BLaER1 treated with 17β-estradiol and CSF1 and Interleukin-3, amounts not matched to agents 10 nM and 100 nM (cell line): ENCODE measurements around the gene IFNA16.
"Not testable (repeated sequence)": the region's sequence is repeated elsewhere in the genome, so short reads cannot be mapped to it uniquely, and the experiment has no call there.

Experiments
- H3K27ac ChIP-seq, 11 experiments: shearing (Covaris generic); formaldehyde crosslinking; 2 replicates each; pipeline ENCODE4 v1.8.1; 2022
- H3K27me3 ChIP-seq, 11 experiments: shearing (Covaris generic); formaldehyde crosslinking; 2 replicates each; pipeline ENCODE4 v1.8.1; 2022
- H3K36me3 ChIP-seq, 11 experiments: shearing (Covaris generic); formaldehyde crosslinking; 2 replicates each; pipeline ENCODE4 v1.8.1; 2022
- H3K4me1 ChIP-seq, 10 experiments: shearing (Covaris generic); formaldehyde crosslinking; 2 replicates each; pipeline ENCODE4 v1.8.1; 2022
- H3K4me2 ChIP-seq, 11 experiments: shearing (Covaris generic); formaldehyde crosslinking; 2 replicates each; pipeline ENCODE4 v1.8.1; 2022
- H3K4me3 ChIP-seq, 10 experiments: shearing (Covaris generic); formaldehyde crosslinking; 2 replicates each; pipeline ENCODE4 v1.8.1; 2022
- H3K9ac ChIP-seq, 11 experiments: shearing (Covaris generic); formaldehyde crosslinking; 2 replicates each; pipeline ENCODE4 v1.8.1; 2022
- H3K9me3 ChIP-seq, 11 experiments: shearing (Covaris generic); formaldehyde crosslinking; replicated peaks in 1 of 11; 2 replicates each; pipeline ENCODE4 v1.8.1; 2022
- H4K20me1 ChIP-seq, 11 experiments: shearing (Covaris generic); formaldehyde crosslinking; 2 replicates each; pipeline ENCODE4 v1.8.1; 2022
- Cebpa-rat ChIP-seq, 11 experiments: shearing (Covaris generic); IDR thresholded peaks; 2 replicates each; pipeline ENCODE4 v1.8.1; 2022

The IFNA16 gene

DNA sequence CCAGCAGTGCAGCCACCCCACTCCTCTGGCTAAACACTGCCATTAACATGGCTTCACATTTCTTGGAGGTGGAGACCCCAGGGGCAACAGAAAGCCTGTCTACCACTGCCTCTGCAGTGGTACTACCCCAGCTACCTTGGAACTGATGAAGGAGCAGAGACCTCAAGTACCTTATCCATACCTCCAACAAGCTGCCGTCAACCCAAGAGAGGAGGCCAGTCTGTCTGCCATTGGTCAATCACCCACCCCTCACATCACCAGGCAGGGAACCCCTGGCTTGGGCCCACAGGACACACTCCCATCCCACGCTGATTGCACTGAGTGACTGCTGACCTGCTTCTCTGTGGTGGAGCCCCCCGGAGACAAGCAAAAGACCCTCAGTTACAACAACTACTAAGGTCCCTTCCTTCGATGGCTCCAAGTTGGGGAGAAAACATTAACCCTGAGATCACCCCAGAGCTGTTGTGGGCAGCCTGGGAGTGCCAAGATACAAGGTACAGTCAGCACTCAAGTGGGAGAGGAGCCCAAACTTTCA lies 17.1 kb upstream of the IFNA16 start:
- Histone ChIP-seq H3K36me3 (no peaks in the 10 kb centered on the region), H3K9me3 (no peaks in the 10 kb centered on the region), H3K27ac (no peak overlapping the region), H3K27me3 (peaks cover 0 to 2% (median 0%) of the 10 kb centered on the region in 11 experiments; a peak in 1 of 22 replicates), H3K4me3 (no peak overlapping the region), H3K4me2 (no peak overlapping the region), H3K9ac (no peak overlapping the region), H3K4me1 (peaks cover 0 to 15% (median 8%) of the 10 kb centered on the region in 10 experiments; a peak in 11 of 20 replicates), H4K20me1 (no peaks in the 10 kb centered on the region)
- no peak for TF ChIP-seq Cebpa-rat (IDR thresholded peaks at IDR 0.05)

DNA sequence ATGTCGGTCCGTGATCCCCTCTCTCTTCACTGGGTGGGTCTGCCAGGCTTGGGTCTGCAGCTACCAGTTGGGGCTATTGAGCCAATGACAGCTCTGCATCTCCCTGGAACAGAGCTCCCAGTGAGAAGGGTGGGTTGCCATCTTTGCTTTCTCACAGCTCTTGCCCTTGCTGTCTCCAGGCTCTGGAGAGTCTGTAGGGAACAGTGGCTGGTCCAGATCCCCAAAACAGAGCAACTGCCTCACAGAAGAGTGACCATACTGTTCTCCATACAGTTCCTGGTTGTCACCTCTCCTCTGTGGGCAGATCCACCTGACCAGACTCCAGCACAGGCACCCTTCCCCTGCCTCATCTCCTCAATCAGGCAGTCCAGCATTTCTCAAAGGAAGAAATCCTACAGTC lies 16.1 kb upstream of the IFNA16 start:
- H3K4me1 ChIP-seq, result peaks cover 0 to 15% (median 8%) of the 10 kb centered on the region in 10 experiments; a peak in 11 of 20 replicates
- no peaks in the 10 kb centered on the region for H3K9me3 ChIP-seq
- H3K36me3 ChIP-seq, result no peaks in the 10 kb centered on the region
- no peaks in the 10 kb centered on the region for H3K27me3 ChIP-seq
- H3K4me2 ChIP-seq, result no peak overlapping the region
- no peak overlapping the region for H3K4me3 ChIP-seq
- no peaks in the 10 kb centered on the region for H4K20me1 ChIP-seq
- no peak overlapping the region for H3K9ac ChIP-seq
- no peak for TF ChIP-seq Cebpa-rat (IDR thresholded peaks at IDR 0.05)
- no peak overlapping the region for H3K27ac ChIP-seq

DNA sequence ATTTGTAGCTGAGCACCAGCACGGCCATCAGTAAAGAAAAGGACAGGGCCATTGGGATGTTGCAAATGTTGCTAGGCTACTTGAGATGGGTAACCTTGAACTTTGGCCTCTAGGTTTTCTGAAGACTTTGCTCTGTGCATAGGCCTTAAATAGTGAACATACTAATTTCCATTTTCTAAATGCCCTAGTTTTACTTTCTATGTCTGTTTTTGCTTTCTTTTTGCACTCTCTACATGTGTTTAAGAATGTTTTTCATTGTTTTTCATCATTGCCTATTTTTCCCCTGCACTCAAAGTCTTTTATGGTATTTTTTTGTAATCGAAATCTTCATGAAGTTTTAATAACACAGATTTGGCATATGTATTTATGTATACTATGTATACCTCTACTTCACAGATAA lies 11.0 kb upstream of the IFNA16 start, which contains the start of gene IFNA17:
Gene IFNA17, minus strand, starts transcription at position 101 of the 400 bp plus-strand sequence. Its CDS starts 49 bp downstream, at position 52.
- Histone ChIP-seq H3K27me3 (no peaks in the 10 kb centered on the region), H3K36me3 (no peaks in the 10 kb centered on the region), H3K9ac (no peak within 1 kb of the TSS), H3K9me3 (no peaks in the 10 kb centered on the region), H3K4me3 (no peak within 1 kb of the TSS), H3K4me1 (no peaks in the 10 kb centered on the region), H3K27ac (no peak within 1 kb of the TSS), H3K4me2 (no peak within 1 kb of the TSS), H4K20me1 (no peaks in the 10 kb centered on the region)
- TF ChIP-seq Cebpa-rat (IDR thresholded peaks at IDR 0.05), result no peak

DNA sequence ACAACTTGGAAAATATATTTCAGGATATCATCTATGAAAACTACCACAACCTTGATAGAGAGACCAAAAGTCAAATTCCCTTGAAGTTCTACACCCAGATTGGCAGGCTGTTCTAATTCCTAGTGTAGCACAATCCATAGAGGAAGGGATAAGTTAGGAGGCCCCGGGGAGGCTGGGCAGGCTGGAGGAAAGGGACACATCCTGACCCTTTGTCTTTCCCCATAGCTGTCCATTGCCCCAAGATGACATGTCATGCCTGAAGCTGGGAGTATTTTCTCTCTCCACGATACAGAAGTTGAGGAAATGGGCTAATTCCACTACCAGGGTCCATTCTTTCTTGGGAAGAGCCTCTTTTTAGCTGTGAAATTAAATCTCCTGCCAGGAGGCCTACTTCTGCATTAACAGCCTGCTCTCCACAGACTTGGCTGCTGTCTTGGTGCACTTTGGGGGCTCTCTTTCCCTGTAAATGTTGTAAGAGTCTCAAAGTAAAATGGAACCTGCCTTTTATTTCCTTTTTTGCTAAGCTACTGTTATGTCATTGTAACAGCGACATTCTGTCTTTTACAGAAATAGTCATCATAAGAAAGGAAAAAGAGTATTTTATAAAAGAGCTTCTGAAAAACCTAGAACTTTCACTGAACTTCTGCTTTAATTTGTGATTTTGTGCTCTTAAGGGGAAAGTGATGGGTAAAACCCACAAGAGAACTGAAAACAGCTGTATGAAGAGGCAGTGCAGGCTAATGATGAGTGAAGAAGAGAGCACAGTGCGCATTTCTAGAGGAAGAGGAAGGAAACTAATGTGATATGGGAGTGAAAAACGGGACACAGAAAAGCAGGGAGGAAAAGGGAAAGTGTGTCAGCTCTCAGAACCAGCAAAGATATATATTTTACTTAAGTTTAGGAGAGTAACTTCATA lies 3.4 kb downstream of the IFNA16 start:
- H3K27me3 ChIP-seq, H3K36me3 ChIP-seq, H3K9ac ChIP-seq, H3K4me3 ChIP-seq, H3K27ac ChIP-seq, H4K20me1 ChIP-seq, H3K9me3 ChIP-seq: not testable (repeated sequence)
- Histone ChIP-seq H3K4me2 (peak overlapping the region in 2 of 11 experiments; percentile 17 to 53; a peak in 3 of 22 replicates), H3K4me1 (peaks cover 0 to 11% (median 0%) of the 10 kb centered on the region in 10 experiments; a peak in 1 of 20 replicates)

DNA sequence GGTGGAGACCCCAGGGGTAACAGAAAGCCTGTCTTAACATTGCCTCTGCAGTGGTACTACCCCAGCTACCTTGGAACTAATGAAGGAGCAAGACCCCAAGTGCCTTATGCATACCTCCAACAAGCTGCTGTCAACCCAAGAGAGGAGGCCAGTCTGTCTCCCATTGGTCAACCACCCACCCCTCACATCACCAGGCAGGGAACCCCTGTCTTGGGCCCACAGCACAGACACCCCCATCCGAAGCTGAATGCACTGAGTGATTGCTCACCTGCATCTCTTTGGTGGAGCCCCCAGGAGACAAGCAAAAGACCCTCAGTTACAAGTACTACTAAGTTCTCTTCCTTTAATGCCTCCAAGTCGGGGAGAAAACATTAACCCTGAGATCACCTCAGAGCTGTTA lies 5.0 kb downstream of the IFNA16 start:
- H3K36me3 ChIP-seq, H3K27ac ChIP-seq, H3K4me3 ChIP-seq, H3K27me3 ChIP-seq, H3K4me2 ChIP-seq, H3K9me3 ChIP-seq, H3K9ac ChIP-seq, H4K20me1 ChIP-seq: not testable (repeated sequence)
- H3K4me1 ChIP-seq, result peaks cover 0 to 11% (median 0%) of the 10 kb centered on the region in 10 experiments; a peak in 1 of 20 replicates

DNA sequence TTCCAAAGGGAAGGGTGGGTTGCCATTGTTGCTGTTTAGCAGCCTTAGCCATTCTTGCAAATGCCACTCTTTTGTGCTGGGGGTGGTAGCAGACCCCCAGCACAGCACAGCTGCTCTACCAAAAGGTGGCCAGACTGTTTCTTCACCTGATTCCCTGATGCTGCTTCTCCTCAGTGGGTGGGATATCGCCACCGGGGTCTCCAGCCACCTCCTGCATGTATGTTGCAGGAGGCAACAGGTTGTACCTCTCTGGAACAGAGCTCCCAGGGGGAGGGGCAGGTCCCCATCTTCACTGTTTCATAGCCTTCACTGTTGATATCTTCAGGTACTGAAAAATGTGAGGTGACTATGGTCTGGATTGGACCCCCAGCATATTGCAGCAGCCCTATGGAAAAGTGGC lies 6.3 kb downstream of the IFNA16 start:
- H3K36me3 ChIP-seq, H3K27me3 ChIP-seq, H3K4me2 ChIP-seq, H3K27ac ChIP-seq, H3K9me3 ChIP-seq, H4K20me1 ChIP-seq, H3K9ac ChIP-seq, H3K4me3 ChIP-seq: not testable (repeated sequence)
- H3K4me1 ChIP-seq, result peaks cover 0 to 11% (median 0%) of the 10 kb centered on the region in 10 experiments; a peak in 1 of 20 replicates

DNA sequence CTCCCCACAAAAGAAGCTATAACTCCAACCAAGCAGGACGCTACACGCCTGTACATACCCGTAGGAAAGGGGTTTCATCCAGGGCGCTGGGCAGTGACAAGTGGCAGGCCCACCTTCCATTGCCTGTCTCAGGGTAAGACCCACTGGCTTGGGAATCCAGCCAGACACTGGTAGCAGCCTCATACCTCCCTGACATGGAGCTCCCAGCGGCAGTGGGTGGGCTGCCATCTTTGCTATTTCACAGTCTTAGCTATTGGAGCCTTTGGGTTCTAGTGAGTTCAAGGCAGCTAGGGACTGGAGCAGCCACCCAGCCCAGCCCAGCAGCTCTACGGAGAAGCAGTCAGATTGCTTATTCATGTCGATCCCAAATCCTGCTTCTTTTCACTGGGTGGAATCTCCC lies 6.8 kb downstream of the IFNA16 start:
- no peaks in the 10 kb centered on the region for H4K20me1 ChIP-seq
- H3K27ac ChIP-seq, result no peak overlapping the region
- H3K27me3 ChIP-seq, result no peaks in the 10 kb centered on the region
- no peaks in the 10 kb centered on the region for H3K9me3 ChIP-seq
- H3K36me3 ChIP-seq, result no peaks in the 10 kb centered on the region
- H3K4me1 ChIP-seq, result peaks cover 0 to 11% (median 0%) of the 10 kb centered on the region in 10 experiments; a peak in 1 of 20 replicates
- H3K9ac ChIP-seq, result no peak overlapping the region
- no peak overlapping the region for H3K4me3 ChIP-seq
- H3K4me2 ChIP-seq, result no peak overlapping the region
- no peak for TF ChIP-seq Cebpa-rat (IDR thresholded peaks at IDR 0.05)

DNA sequence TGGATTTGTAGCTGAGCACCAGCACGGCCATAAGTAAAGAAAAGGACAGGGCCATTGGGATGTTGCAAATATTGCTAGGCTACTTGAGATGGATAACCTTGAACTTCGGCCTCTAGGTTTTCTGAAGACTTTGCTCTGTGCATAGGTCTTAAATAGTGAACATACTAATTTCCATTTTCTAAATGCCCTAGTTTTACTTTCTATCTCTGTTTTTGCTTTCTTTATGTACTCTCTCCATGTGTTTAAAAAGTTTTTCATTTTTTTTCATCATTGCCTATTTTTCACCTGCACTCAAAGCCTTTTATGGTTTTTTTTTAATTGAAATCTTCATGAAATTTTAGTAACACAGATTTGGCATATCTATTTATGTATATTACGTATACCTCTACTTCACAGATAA lies 10.1 kb downstream of the IFNA16 start, which contains the start of gene IFNA10:
Gene IFNA10, minus strand, starts transcription at position 101 of the 400 bp plus-strand sequence. Its CDS starts 46 bp downstream, at position 55.
- H3K4me3 ChIP-seq, H3K27ac ChIP-seq, H3K9ac ChIP-seq, H3K4me2 ChIP-seq, H4K20me1 ChIP-seq, H3K27me3 ChIP-seq, H3K4me1 ChIP-seq, H3K36me3 ChIP-seq, H3K9me3 ChIP-seq: not testable (repeated sequence)

DNA sequence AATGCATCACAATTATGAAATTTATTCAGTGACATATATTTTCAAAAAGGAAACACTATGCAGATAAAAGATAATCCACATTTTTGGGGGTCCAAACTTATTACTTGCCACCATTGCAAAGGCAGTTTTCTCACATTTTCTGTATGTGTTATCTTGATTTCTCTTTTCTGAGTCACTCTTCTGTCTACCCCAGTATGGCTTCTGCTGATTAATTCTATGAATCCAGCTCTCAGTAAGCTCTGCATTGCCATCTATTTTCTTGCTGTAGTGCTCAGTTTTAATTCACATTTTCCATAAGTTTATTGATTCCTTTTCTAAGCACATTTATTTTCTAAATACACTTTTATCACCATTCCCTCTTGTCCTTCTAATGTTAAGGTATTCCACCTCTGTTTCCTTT lies 11.9 kb downstream of the IFNA16 start:
- Histone ChIP-seq H4K20me1 (no peaks in the 10 kb centered on the region), H3K27me3 (no peaks in the 10 kb centered on the region), H3K27ac (no peak overlapping the region), H3K4me3 (no peak overlapping the region), H3K9ac (no peak overlapping the region), H3K9me3 (peaks cover 0 to 9% (median 4%) of the 10 kb centered on the region in 11 experiments; a peak in 6 of 22 replicates), H3K4me2 (no peak overlapping the region), H3K36me3 (no peaks in the 10 kb centered on the region), H3K4me1 (no peaks in the 10 kb centered on the region)
- no peak for TF ChIP-seq Cebpa-rat (IDR thresholded peaks at IDR 0.05)

DNA sequence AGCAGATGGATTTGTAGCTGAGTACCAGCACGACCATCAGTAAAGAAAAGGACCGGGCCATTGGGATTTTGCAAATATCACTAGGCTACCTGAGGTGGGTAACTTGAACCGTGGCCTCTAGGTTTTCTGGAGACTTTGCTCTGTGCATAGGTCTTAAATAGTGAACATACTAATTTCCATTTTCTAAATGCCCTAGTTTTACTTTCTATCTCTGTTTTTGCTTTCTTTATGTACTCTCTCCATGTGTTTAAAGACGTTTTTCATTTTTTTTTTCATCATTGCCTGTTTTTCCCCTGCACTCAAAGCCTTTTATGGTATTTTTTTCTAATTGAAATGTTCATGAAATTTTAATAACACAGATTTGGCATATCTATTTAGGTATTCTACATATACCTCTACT lies 15.0 kb downstream of the IFNA16 start, which contains the start of gene IFNA7:
Gene IFNA7, minus strand, starts transcription at position 101 of the 400 bp plus-strand sequence. Its CDS starts 40 bp downstream, at position 61.
- not testable (repeated sequence) for H3K9me3 ChIP-seq, H3K27me3 ChIP-seq, H3K9ac ChIP-seq, H3K4me2 ChIP-seq, H3K36me3 ChIP-seq, H3K4me1 ChIP-seq, H3K27ac ChIP-seq, H4K20me1 ChIP-seq, H3K4me3 ChIP-seq

DNA sequence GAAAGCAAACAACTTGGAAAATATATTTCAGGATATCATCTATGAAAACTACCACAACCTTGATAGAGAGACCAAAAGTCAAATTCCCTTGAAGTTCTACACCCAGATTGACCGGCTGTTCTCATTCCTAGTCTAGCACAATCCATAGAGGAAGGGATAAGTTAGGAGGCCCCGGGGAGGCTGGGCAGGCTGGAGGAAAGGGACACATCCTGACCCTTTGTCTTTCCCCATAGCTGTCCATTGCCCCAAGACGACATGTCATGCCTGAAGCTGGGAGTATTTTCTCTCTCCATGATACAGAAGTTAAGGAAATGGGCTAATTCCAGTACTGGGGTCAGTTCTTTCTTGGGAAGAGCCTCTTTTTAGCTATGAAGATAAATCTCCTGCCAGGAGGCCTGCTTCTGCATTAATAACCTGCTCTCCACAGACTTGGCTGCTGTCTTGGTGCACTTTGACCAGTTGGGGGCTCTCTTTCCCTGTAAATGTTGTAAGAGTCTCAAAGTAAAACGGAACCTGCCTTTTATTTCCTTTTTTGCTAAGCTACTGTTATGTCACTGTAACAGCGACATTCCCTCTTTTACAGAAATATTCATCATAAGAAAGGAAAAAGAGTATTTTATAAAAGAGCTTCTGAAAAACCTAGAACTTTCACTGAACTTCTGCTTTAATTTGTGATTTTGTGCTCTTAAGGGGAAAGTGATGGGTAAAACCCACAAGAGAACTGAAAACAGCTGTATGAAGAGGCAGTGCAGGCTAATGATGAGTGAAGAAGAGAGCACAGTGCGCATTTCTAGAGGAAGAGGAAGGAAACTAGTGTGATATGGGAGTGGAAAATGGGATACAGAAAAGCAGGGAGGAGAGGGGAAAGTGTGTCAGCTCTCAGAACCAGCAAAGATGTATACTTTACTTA lies 22.0 kb downstream of the IFNA16 start:
- H3K4me1 ChIP-seq, H3K36me3 ChIP-seq, H3K9me3 ChIP-seq, H3K27ac ChIP-seq, H3K27me3 ChIP-seq, H4K20me1 ChIP-seq, H3K9ac ChIP-seq: not testable (repeated sequence)
- 0 out of 20 replicates have a peak overlapping the region, but pooled peaks of 1 of the 10 experiments have one; percentile 8 for H3K4me3 ChIP-seq
- peak overlapping the region in 5 of 11 experiments; percentile 19 to 64 (median 48); a peak in 9 of 22 replicates for H3K4me2 ChIP-seq

DNA sequence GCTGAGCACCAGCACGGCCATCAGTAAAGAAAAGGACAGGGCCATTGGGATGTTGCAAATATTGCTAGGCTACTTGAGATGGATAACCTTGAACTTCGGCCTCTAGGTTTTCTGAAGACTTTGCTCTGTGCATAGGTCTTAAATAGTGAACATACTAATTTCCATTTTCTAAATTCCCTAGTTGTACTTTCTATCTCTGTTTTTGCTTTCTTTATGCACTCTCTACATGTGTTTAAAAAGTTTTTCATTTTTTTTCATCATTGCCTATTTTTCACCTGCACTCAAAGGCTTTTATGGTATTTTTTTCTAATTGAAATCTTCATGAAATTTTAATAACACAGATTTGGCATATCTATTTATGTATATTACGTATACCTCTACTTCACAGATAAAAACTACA lies 29.6 kb downstream of the IFNA16 start, which contains the start of gene IFNA4:
Gene IFNA4, minus strand, starts transcription at position 101 of the 400 bp plus-strand sequence. Its CDS starts 56 bp downstream, at position 45.
- H3K9me3 ChIP-seq, H3K27me3 ChIP-seq, H3K36me3 ChIP-seq, H3K4me1 ChIP-seq, H3K4me3 ChIP-seq, H4K20me1 ChIP-seq, H3K4me2 ChIP-seq, H3K27ac ChIP-seq, H3K9ac ChIP-seq: not testable (repeated sequence)
